HL-60/S4 treated with phorbol 12-myristate 13-acetate at 8.2 ng/mL for 4 days and 3 days (cell line): ENCODE data around the gene EFHD2.
"Not testable (repeated sequence)": the region's sequence is repeated elsewhere in the genome, so short reads cannot be mapped to it uniquely, and the experiment has no call there.

ENCODE experiments used
- in situ Hi-C: fragments of 300-500 bp; cut with MboI; formaldehyde crosslinking; loops from 2 replicates; pipeline ENCODE4 v1.15.0; 2022; ENCODE audit warnings: low sequenced_read_pairs

The EFHD2 gene

GRCh38 chr1:15469821-15470448 is 60.2 kb downstream of the EFHD2 start:
- in situ Hi-C loops, result not testable (repeated sequence)

GRCh38 chr1:15471067-15471466 is 61.4 kb downstream of the EFHD2 start:
- in situ Hi-C loops, result not testable (repeated sequence)

GRCh38 chr1:15471723-15472122 is 62.0 kb downstream of the EFHD2 start:
- in situ Hi-C loops, result not testable (repeated sequence)

GRCh38 chr1:15472587-15472986 is 62.9 kb downstream of the EFHD2 start:
- in situ Hi-C loops, result no loop called here

GRCh38 chr1:15475752-15476314 is 66.1 kb downstream of the EFHD2 start, which contains the start of gene CELA2B:
Gene CELA2B (plus strand): TSS chr1:15476104. CDS start chr1:15476126, 22 bp downstream.
- in situ Hi-C loops, result no loop called here

- in situ Hi-C loops, result no loop called here
Measured at GRCh38 chr1:15476927-15477326, 67.2 kb downstream of the EFHD2 start.

- in situ Hi-C loops, result no loop called here
Measured at GRCh38 chr1:15477646-15478212, 68.0 kb downstream of the EFHD2 start.
